D721Med (cell line): ENCODE measurements around the gene FBXO44.

ENCODE experiments used
- DNase-seq: peaks from one replicate; pipeline ENCODE4 v3.0.0; 2011; ENCODE audit warnings: low spot score; ENCODE audit not compliant: insufficient read length
- FAIRE-seq: peaks from 2 replicates; lab custom pipeline; 2011; peaks lifted over from hg19 to GRCh38; lab: Jason Lieb, UNC
- TF ChIP-seq, protein P1 (sequence below): IDR thresholded peaks from 2 replicates; pipeline ENCODE4 v1.5.1; 2012; ENCODE audit warnings: mild to moderate bottlenecking, control low read depth; ENCODE audit not compliant: insufficient read depth; ENCODE audit errors: missing control alignments

The FBXO44 gene

DNA sequence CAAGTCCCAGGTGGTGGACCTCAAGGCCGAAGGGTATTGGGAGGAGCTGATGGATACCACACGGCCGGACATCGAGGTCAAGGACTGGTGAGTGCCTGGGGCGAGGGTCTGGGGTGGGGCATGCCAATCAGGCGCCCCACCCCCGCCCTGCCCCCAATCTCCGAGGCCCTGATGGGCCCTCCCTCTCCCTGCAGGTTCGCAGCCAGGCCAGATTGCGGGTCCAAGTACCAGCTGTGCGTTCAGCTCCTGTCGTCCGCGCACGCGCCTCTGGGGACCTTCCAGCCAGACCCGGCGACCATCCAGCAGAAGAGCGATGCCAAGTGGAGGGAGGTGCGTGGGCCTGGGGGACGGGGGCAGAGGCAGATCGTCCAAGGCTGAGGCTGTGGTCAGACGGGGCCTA, 3.9 kb downstream of the FBXO44 start:
- TF ChIP-seq, protein P1, sequence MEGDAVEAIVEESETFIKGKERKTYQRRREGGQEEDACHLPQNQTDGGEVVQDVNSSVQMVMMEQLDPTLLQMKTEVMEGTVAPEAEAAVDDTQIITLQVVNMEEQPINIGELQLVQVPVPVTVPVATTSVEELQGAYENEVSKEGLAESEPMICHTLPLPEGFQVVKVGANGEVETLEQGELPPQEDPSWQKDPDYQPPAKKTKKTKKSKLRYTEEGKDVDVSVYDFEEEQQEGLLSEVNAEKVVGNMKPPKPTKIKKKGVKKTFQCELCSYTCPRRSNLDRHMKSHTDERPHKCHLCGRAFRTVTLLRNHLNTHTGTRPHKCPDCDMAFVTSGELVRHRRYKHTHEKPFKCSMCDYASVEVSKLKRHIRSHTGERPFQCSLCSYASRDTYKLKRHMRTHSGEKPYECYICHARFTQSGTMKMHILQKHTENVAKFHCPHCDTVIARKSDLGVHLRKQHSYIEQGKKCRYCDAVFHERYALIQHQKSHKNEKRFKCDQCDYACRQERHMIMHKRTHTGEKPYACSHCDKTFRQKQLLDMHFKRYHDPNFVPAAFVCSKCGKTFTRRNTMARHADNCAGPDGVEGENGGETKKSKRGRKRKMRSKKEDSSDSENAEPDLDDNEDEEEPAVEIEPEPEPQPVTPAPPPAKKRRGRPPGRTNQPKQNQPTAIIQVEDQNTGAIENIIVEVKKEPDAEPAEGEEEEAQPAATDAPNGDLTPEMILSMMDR: no peak
- DNase-seq (no peak), FAIRE-seq (no peak)

DNA sequence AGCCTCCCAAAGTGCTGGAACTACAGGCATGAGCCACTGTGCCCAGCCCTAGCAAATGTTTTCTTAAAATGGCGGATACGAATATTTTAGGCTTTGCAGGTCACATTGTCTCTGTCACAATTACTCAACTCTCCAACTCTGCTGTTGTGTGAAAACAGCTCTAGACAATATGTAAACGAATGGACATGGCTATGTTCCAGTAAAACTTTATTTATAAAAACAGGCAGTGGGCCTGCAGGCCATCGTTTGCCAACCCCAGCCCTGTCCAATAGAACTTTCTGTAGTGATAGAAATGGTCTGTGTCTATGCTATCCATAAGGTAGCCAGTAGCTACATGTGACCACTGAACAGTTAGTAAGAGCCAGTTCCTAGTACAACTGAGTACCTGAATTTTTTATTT, 5.1 kb downstream of the FBXO44 start:
- FAIRE-seq (no peak), DNase-seq (no peak)
- TF ChIP-seq, protein P1: no peak

DNA sequence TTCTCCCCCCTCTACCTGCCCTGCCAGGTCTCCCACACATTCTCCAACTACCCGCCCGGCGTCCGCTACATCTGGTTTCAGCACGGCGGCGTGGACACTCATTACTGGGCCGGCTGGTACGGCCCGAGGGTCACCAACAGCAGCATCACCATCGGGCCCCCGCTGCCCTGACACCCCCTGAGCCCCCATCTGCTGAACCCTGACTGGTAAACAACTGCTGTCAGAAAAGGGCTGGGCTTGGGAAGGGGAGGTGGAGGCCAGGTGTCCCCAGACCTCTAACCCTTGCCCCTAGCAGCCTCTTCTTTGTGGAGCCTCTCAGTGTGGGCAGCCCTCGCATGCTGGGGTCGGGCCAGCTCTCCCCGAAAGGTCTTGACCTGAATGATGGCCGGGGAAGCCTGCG, 6.4 kb downstream of the FBXO44 start:
- TF ChIP-seq, protein P1: no peak

DNA sequence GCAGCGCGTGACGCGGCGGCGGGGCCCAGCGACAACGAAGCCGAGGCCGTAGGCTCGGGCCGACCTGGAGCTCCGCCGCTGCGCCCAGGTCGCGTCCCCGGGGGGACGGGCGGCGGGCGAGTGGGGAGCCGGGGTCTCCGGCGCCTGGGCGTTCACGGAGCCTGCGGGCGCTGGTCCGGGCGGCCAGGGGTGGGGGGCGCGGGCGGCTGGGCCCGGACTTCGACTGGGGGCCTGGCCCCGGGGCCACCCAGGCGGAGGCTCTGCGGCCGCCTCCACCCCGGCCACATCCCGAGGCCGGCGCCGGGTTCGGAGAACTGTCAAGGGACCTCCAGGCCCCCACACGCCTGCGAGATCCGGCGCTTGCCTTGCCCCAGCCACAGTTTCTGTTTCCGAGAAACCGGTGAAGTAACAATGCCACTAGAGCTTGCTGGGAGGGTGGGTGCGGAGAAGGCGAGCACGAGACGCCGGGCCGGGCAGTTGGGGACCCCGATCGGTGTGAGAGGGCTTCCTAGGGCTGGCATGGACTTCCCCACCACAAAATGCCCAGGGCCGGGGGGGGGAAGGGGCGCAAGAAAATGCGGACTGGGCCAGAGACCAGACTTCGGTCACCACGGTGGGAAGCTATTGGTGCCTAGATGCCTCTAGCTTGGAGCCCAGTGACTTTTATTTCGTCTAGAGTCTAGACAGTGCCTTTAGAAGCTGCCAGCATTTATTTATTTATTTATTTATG, 9.8 kb downstream of the FBXO44 start:
- FAIRE-seq (no peak), DNase-seq (no peak)

More for the DNA sequence above, 6.4 kb downstream of the FBXO44 start:
- FAIRE-seq (no peak), DNase-seq (no peak)

DNA sequence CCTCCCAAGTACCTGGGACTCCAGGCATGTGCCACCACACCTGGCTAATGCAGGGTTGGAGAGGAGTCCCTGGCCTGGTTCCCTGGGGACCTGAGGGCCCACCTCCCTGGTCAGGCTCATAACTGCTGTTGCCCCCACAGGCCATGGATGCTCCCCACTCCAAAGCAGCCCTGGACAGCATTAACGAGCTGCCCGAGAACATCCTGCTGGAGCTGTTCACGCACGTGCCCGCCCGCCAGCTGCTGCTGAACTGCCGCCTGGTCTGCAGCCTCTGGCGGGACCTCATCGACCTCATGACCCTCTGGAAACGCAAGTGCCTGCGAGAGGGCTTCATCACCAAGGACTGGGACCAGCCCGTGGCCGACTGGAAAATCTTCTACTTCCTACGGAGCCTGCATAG, 13.8 kb downstream of the FBXO44 start:
- DNase-seq (no peak), FAIRE-seq (no peak)
- TF ChIP-seq, protein P1: no peak

More for the DNA sequence above, 9.8 kb downstream of the FBXO44 start:
- TF ChIP-seq, protein P1: no peak

DNA sequence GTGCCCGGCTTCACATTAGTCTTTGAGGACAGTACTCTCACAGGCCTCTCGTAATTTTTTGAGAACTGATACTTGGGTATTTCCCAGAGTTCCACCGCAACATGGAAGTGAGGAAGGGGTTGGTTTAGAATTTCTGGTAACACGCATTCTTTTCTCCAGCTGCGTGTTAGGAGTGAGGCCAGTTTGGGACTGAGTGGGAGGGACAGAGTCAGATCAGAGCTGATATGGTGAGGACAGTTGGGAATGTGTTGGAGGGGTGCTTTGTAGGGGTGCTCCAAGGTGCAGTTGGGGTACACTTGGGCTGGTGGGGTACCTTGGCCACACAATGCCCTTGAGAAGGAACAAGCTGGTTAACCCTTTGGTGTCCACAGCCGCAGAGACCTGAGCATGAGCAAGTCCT, 16.1 kb downstream of the FBXO44 start:
- TF ChIP-seq, protein P1: no peak
- no peak for FAIRE-seq
- DNase-seq: no peak

DNA sequence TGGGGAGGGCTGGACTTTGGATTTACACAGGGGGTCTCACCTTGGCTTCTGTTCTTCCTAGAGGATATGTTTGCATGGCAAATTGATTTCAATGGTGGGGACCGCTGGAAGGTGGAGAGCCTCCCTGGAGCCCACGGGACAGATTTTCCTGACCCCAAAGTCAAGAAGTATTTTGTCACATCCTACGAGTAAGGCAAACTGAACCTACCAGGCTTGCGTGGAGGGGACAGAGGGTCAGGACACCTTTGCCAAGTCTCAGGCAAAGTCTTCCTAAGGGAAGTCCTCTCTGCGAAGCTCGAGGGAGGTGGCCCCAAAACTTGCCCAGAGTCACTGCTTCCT, 16.5 kb downstream of the FBXO44 start:
- TF ChIP-seq, protein P1: no peak
- DNase-seq: no peak
- no peak for FAIRE-seq
